ENCODE results near the gene ZNF460.

DNA sequence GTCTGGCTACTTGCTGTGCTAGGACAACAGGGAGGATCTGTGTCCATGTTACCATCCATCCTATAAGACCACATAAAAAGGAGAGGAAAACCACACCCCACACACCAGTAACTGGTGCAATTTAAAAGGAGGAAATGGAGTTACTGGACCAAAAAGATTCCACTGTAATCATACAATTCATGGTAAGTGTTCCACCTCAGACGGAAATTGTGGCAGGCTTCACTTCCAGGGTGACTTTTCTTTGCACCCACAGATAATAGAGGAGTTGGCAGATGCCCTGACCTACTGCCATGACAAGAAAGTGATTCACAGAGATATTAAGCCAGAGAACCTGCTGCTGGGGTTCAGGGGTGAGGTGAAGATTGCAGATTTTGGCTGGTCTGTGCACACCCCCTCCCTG is 47.1 kb upstream of the ZNF460 start:
- TF ChIP-seq, protein P1, sequence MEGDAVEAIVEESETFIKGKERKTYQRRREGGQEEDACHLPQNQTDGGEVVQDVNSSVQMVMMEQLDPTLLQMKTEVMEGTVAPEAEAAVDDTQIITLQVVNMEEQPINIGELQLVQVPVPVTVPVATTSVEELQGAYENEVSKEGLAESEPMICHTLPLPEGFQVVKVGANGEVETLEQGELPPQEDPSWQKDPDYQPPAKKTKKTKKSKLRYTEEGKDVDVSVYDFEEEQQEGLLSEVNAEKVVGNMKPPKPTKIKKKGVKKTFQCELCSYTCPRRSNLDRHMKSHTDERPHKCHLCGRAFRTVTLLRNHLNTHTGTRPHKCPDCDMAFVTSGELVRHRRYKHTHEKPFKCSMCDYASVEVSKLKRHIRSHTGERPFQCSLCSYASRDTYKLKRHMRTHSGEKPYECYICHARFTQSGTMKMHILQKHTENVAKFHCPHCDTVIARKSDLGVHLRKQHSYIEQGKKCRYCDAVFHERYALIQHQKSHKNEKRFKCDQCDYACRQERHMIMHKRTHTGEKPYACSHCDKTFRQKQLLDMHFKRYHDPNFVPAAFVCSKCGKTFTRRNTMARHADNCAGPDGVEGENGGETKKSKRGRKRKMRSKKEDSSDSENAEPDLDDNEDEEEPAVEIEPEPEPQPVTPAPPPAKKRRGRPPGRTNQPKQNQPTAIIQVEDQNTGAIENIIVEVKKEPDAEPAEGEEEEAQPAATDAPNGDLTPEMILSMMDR (IDR thresholded peaks at IDR 0.05 in 4 of 5, conservative IDR thresholded peaks at IDR 0.05 in 1 of 5) = no peak
- TF ChIP-seq POLR2A (IDR thresholded peaks at IDR 0.05) = no peak

Data from gastrocnemius medialis (tissue), 4 donors.